K562 (cell line): Measurements from ENCODE around the gene COBLL1. TPM values are rescaled to one million over a fixed set of nuclear protein-coding genes. Genes with fewer than 3 reads are reported as not detected.

ENCODE experiments used
- FOXJ3 ChIP-seq: sonication (generic); formaldehyde crosslinking; IDR thresholded peaks from 2 replicates; pipeline ENCODE4 v1.4.0; 2020; ENCODE audit warnings: mild to moderate bottlenecking, missing genetic modification reagents
- GATA2 ChIP-seq: sonication (generic); formaldehyde crosslinking; IDR thresholded peaks from 2 replicates; pipeline ENCODE4 v1.4.0; 2020; ENCODE audit warnings: mild to moderate bottlenecking, missing genetic modification reagents
- NFIX ChIP-seq: fragments of 250-450 bp; sonication (Bioruptor Pico); IDR thresholded peaks from 2 replicates; pipeline ENCODE4 v1.4.0; 2020; ENCODE audit warnings: low read depth, mild to moderate bottlenecking, moderate library complexity
- TEAD4 ChIP-seq, 2 experiments: sonication (generic) in 1 of 2; formaldehyde crosslinking in 1 of 2; IDR thresholded peaks; 2 replicates each; pipeline versions ENCODE4 v1.6.1 to v1.8.0; 2012 to 2022; ENCODE audit warnings: borderline replicate concordance in 1 of 2, inconsistent platforms in 1 of 2, low read length in 1 of 2, mild to moderate bottlenecking in 1 of 2, missing genetic modification reagents in 1 of 2
- polyA plus RNA-seq, 8 experiments: library from polyadenylated mRNA; depleted of rRNA in 4 of 8; stranded (reverse) in 5 of 8; unstranded in 3 of 8; fragments of >200 nt; fragmentation: Nextera tagmentation in 2 of 8; fragmentation: Illumina TruSeq in 1 of 8; extraction: Ambion mirVana in 2 of 8; extraction: Trizol in 1 of 8; gene quantifications; 2 replicates each; pipeline versions ENCODE4 v1.2.1 to v1.2.3, GENCODE V29; 2011 to 2014; ENCODE audit warnings: inconsistent platforms in 1 of 8, missing spikeins in 1 of 8
- total RNA-seq, 7 experiments: library from RNA; depleted of rRNA in 6 of 7; stranded (reverse); fragments of >200 nt in 6 of 7; fragmentation: Illumina TruSeq in 2 of 7; extraction: Trizol in 2 of 7; gene quantifications; 2 replicates each; pipeline versions ENCODE4 v1.2.1 to v1.2.3, GENCODE V29; 2011 to 2021; ENCODE audit warnings: low replicate concordance in 1 of 7
- TF ChIP-seq, protein P1 (sequence below): sonication (generic); IDR thresholded peaks from 2 replicates; pipeline ENCODE4 v1.6.1; 2016
- TF ChIP-seq, protein P2 (sequence below): fragments of 200-600 bp; sonication (generic); IDR thresholded peaks from one replicate; pipeline ENCODE4 v1.6.1; 2012; ENCODE audit warnings: mild to moderate bottlenecking, low read depth, low read length, inconsistent platforms

Gene COBLL1
- total and polyA plus RNA-seq, 9 of the 15 experiments (the other 6 are each of a cell fraction or from before 2014, with no cell fraction given): 0.07 to 1.6 (median 0.71) TPM

DNA sequence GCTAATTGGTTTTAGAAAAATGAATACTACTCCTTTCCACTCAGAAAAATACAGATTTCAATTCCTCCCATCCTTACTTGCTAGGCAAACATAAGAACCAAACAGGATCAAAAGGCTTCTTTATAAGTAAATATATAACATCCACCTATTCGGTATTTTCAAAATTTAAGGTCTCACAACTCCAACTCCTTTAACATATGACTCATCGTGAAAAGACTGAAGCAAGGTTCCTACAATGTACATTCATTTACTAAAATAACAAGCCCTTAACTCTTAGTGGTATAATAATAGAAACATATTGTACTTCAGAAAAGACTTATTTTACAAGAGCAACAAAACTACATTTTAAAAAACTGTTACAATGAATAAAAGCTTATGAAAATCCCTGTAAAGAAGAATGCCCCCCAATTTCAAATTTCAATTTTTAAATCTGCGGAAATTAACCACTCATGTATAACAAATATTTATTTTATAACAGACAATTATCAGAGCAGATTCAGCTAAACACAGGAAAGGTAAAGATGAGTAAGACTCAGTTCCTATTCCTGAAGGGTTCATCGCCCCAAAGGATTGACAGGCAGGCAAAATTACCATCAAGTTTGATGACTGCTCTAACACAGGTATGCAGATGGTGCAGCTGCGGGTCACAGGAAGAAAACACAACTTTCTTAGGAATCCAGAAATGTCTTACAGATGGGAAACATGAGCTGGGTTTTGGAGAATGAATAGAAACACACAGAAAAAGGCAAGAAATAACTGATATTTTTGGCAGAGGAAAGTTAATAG, 96.4 kb downstream of the COBLL1 start (continued):
- TF ChIP-seq, protein P1, sequence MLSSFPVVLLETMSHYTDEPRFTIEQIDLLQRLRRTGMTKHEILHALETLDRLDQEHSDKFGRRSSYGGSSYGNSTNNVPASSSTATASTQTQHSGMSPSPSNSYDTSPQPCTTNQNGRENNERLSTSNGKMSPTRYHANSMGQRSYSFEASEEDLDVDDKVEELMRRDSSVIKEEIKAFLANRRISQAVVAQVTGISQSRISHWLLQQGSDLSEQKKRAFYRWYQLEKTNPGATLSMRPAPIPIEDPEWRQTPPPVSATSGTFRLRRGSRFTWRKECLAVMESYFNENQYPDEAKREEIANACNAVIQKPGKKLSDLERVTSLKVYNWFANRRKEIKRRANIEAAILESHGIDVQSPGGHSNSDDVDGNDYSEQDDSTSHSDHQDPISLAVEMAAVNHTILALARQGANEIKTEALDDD: no peak
- TF ChIP-seq, protein P2, sequence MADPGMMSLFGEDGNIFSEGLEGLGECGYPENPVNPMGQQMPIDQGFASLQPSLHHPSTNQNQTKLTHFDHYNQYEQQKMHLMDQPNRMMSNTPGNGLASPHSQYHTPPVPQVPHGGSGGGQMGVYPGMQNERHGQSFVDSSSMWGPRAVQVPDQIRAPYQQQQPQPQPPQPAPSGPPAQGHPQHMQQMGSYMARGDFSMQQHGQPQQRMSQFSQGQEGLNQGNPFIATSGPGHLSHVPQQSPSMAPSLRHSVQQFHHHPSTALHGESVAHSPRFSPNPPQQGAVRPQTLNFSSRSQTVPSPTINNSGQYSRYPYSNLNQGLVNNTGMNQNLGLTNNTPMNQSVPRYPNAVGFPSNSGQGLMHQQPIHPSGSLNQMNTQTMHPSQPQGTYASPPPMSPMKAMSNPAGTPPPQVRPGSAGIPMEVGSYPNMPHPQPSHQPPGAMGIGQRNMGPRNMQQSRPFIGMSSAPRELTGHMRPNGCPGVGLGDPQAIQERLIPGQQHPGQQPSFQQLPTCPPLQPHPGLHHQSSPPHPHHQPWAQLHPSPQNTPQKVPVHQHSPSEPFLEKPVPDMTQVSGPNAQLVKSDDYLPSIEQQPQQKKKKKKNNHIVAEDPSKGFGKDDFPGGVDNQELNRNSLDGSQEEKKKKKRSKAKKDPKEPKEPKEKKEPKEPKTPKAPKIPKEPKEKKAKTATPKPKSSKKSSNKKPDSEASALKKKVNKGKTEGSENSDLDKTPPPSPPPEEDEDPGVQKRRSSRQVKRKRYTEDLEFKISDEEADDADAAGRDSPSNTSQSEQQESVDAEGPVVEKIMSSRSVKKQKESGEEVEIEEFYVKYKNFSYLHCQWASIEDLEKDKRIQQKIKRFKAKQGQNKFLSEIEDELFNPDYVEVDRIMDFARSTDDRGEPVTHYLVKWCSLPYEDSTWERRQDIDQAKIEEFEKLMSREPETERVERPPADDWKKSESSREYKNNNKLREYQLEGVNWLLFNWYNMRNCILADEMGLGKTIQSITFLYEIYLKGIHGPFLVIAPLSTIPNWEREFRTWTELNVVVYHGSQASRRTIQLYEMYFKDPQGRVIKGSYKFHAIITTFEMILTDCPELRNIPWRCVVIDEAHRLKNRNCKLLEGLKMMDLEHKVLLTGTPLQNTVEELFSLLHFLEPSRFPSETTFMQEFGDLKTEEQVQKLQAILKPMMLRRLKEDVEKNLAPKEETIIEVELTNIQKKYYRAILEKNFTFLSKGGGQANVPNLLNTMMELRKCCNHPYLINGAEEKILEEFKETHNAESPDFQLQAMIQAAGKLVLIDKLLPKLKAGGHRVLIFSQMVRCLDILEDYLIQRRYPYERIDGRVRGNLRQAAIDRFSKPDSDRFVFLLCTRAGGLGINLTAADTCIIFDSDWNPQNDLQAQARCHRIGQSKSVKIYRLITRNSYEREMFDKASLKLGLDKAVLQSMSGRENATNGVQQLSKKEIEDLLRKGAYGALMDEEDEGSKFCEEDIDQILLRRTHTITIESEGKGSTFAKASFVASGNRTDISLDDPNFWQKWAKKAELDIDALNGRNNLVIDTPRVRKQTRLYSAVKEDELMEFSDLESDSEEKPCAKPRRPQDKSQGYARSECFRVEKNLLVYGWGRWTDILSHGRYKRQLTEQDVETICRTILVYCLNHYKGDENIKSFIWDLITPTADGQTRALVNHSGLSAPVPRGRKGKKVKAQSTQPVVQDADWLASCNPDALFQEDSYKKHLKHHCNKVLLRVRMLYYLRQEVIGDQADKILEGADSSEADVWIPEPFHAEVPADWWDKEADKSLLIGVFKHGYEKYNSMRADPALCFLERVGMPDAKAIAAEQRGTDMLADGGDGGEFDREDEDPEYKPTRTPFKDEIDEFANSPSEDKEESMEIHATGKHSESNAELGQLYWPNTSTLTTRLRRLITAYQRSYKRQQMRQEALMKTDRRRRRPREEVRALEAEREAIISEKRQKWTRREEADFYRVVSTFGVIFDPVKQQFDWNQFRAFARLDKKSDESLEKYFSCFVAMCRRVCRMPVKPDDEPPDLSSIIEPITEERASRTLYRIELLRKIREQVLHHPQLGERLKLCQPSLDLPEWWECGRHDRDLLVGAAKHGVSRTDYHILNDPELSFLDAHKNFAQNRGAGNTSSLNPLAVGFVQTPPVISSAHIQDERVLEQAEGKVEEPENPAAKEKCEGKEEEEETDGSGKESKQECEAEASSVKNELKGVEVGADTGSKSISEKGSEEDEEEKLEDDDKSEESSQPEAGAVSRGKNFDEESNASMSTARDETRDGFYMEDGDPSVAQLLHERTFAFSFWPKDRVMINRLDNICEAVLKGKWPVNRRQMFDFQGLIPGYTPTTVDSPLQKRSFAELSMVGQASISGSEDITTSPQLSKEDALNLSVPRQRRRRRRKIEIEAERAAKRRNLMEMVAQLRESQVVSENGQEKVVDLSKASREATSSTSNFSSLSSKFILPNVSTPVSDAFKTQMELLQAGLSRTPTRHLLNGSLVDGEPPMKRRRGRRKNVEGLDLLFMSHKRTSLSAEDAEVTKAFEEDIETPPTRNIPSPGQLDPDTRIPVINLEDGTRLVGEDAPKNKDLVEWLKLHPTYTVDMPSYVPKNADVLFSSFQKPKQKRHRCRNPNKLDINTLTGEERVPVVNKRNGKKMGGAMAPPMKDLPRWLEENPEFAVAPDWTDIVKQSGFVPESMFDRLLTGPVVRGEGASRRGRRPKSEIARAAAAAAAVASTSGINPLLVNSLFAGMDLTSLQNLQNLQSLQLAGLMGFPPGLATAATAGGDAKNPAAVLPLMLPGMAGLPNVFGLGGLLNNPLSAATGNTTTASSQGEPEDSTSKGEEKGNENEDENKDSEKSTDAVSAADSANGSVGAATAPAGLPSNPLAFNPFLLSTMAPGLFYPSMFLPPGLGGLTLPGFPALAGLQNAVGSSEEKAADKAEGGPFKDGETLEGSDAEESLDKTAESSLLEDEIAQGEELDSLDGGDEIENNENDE: no peak
- no peak for TF ChIP-seq NFIX (CRISPR knock-in tag)
- no peak for TF ChIP-seq FOXJ3
- no peak for TF ChIP-seq GATA2
- no peak for TF ChIP-seq TEAD4 (IDR thresholded peaks at IDR 0.05; ENCODE audit: low read length)
- TF ChIP-seq TEAD4 (CRISPR knock-in tag; IDR thresholded peaks at IDR 0.05; ENCODE audit: borderline replicate concordance): no peak
